ENCODE results near the gene SNCA.

GRCh38 chr4:89836897-89837384 lies at the start of gene SNCA:
- no peak for TF ChIP-seq BACH2 (CRISPR knock-in tag; IDR thresholded peaks at IDR 0.05; ENCODE audit: borderline replicate concordance)
- no peak for TF ChIP-seq TSHZ2 (CRISPR knock-in tag; IDR thresholded peaks at IDR 0.05)
- TF ChIP-seq CSRNP3 (CRISPR knock-in tag; IDR thresholded peaks at IDR 0.05): no peak
- no peak for TF ChIP-seq RARB (CRISPR knock-in tag; IDR thresholded peaks at IDR 0.05)
- TF ChIP-seq ZNF8 (CRISPR knock-in tag; IDR thresholded peaks at IDR 0.05): no peak
- 0 out of 2 replicates have a peak, but pooled peaks have one; percentile 7 for TF ChIP-seq ZNF70 (CRISPR knock-in tag; IDR thresholded peaks at IDR 0.05)
- no peak for TF ChIP-seq ARNTL (CRISPR knock-in tag; IDR thresholded peaks at IDR 0.05; ENCODE audit: borderline replicate concordance, low read depth)
- no peak for TF ChIP-seq GLIS3 (CRISPR knock-in tag; IDR thresholded peaks at IDR 0.05)
- TF ChIP-seq ZFP30 (CRISPR knock-in tag; IDR thresholded peaks at IDR 0.05): no peak

All from SK-N-SH treated with all-trans-retinoic acid at 6 μM for 48 hours (cell line).